IMR-90 (cell line): ENCODE measurements around the gene PTGS1. TPM values are rescaled to one million over a fixed set of nuclear protein-coding genes. Genes with fewer than 3 reads are reported as not detected.

Experiments used
- ATAC-seq: fragments of 200-7000 bp; cut with Tn5 transposase; 2 replicates; pipeline ENCODE4 v1.9.1; 2020; ENCODE audit warnings: low read depth, mild to moderate bottlenecking, moderate library complexity
- BruUV-seq: library from RNA; stranded (reverse); fragments of 400-500 nt; replicated peaks from 2 replicates; lab custom pipeline; 2021; lab: Mats Ljungman, UMichigan
- CTCF ChIA-PET: fragments of 300-600 bp; formaldehyde crosslinking; extraction: SDS; loops from one replicate; lab custom pipeline; 2021; ENCODE audit warnings: antibody characterized with exemption; lab: Yijun Ruan, JAX
- POLR2A ChIA-PET: fragments of 300-600 bp; sonication (Branson Sonifier 250); formaldehyde crosslinking; loops from one replicate; lab custom pipeline; 2022; ENCODE audit warnings: antibody characterized with exemption; ENCODE audit not compliant: unreplicated experiment; lab: Charles Lee
- DNase-seq: peaks from one replicate; pipeline ENCODE4 v3.0.0; 2013
- H2AFZ ChIP-seq: replicated peaks from 2 replicates; pipeline ENCODE3; 2013; ENCODE audit warnings: low read length, mild to moderate bottlenecking; ENCODE audit not compliant: poor library complexity
- H2AK5ac ChIP-seq: 2 replicates; pipeline ENCODE4 v1.6.1; 2013; ENCODE audit warnings: low read depth, low read length, inconsistent platforms
- H2AK9ac ChIP-seq: replicated peaks from 2 replicates; pipeline ENCODE3; 2013; ENCODE audit warnings: mild to moderate bottlenecking, low read depth, low read length, moderate library complexity; ENCODE audit not compliant: poor library complexity
- H2BK120ac ChIP-seq: 2 replicates; pipeline ENCODE4 v1.6.1; 2013; ENCODE audit warnings: low read depth, low read length, inconsistent platforms
- H2BK15ac ChIP-seq: 3 replicates; pipeline ENCODE4 v1.6.1; 2013; ENCODE audit warnings: low read depth, low read length, inconsistent platforms
- H2BK20ac ChIP-seq: 2 replicates; pipeline ENCODE4 v1.6.1; 2013; ENCODE audit warnings: low read depth, mild to moderate bottlenecking, inconsistent platforms, low read length, moderate library complexity
- H2BK5ac ChIP-seq: 2 replicates; pipeline ENCODE4 v1.6.1; 2013; ENCODE audit warnings: mild to moderate bottlenecking, low read depth, low read length, inconsistent platforms; ENCODE audit not compliant: poor library complexity, severe bottlenecking
- H3K14ac ChIP-seq: replicated peaks from 2 replicates; pipeline ENCODE4 v1.6.1; 2013; ENCODE audit warnings: low read depth, low read length, inconsistent platforms
- H3K18ac ChIP-seq: 2 replicates; pipeline ENCODE4 v1.6.1; 2013; ENCODE audit warnings: low read depth, low read length, control low read depth
- H3K23ac ChIP-seq: 2 replicates; pipeline ENCODE4 v1.6.1; 2013; ENCODE audit warnings: low read depth, low read length, inconsistent platforms
- H3K27ac ChIP-seq: 2 replicates; pipeline ENCODE4 v1.5.1; 2013; ENCODE audit warnings: mild to moderate bottlenecking, control low read depth, low read length; ENCODE audit not compliant: insufficient read depth
- H3K27me3 ChIP-seq: 2 replicates; pipeline ENCODE4 v1.6.1; 2013; ENCODE audit warnings: low read length; ENCODE audit not compliant: control insufficient read depth, insufficient read depth
- H3K36me3 ChIP-seq: 2 replicates; pipeline ENCODE4 v1.6.1; 2013; ENCODE audit warnings: low read length, mixed read lengths; ENCODE audit not compliant: control insufficient read depth, insufficient read depth
- H3K4ac ChIP-seq: 2 replicates; pipeline ENCODE4 v1.6.1; 2013; ENCODE audit warnings: low read depth, low read length, inconsistent platforms
- H3K4me1 ChIP-seq: 2 replicates; pipeline ENCODE4 v1.6.1; 2013; ENCODE audit warnings: low read length, mixed read lengths; ENCODE audit not compliant: control insufficient read depth, insufficient read depth
- H3K4me2 ChIP-seq: 2 replicates; pipeline ENCODE4 v1.6.1; 2013; ENCODE audit warnings: low read depth, mild to moderate bottlenecking, control low read depth, low read length, moderate library complexity
- H3K4me3 ChIP-seq: 2 replicates; pipeline ENCODE4 v1.5.1; 2013; ENCODE audit warnings: low read depth, mild to moderate bottlenecking, control low read depth, low read length, moderate library complexity; ENCODE audit not compliant: insufficient read depth
- H3K56ac ChIP-seq: 2 replicates; pipeline ENCODE4 v1.6.1; 2013; ENCODE audit warnings: low read length, inconsistent platforms; ENCODE audit not compliant: insufficient read depth; ENCODE audit errors: extremely low read depth
- H3K79me1 ChIP-seq, 2 experiments: 2 replicates each; pipeline ENCODE4 v1.6.1; 2013; ENCODE audit warnings: low read length in 2 of 2, inconsistent platforms in 1 of 2, low read depth in 1 of 2
- H3K9ac ChIP-seq: 2 replicates; pipeline ENCODE4 v1.6.1; 2013; ENCODE audit warnings: low read depth, low read length, control low read depth
- H3K9me1 ChIP-seq: 2 replicates; pipeline ENCODE4 v1.6.1; 2013; ENCODE audit warnings: low read length, inconsistent platforms; ENCODE audit not compliant: insufficient read depth
- H3K9me3 ChIP-seq: 2 replicates; pipeline ENCODE4 v1.6.1; 2013; ENCODE audit warnings: low read length; ENCODE audit not compliant: control insufficient read depth, insufficient read depth
- H4K20me1 ChIP-seq: 2 replicates; pipeline ENCODE4 v1.6.1; 2013; ENCODE audit warnings: low read length, inconsistent platforms; ENCODE audit not compliant: insufficient read depth
- H4K5ac ChIP-seq: 2 replicates; pipeline ENCODE4 v1.6.1; 2013; ENCODE audit warnings: mild to moderate bottlenecking, low read depth, low read length, control low read depth
- H4K8ac ChIP-seq, 2 experiments: 2 replicates each; pipeline ENCODE4 v1.6.1; 2013; ENCODE audit warnings: low read depth in 2 of 2, low read length in 2 of 2, control low read depth in 1 of 2, inconsistent platforms in 1 of 2
- H4K91ac ChIP-seq: 2 replicates; pipeline ENCODE4 v1.6.1; 2013; ENCODE audit warnings: low read depth, low read length, inconsistent platforms; ENCODE audit not compliant: insufficient read depth
- BHLHE40 ChIP-seq: fragments of 150-350 bp; IDR thresholded peaks from 2 replicates; pipeline ENCODE4 v1.6.1; 2016; ENCODE audit warnings: mild to moderate bottlenecking, low read depth, low read length
- CEBPB ChIP-seq: IDR thresholded peaks from 2 replicates; pipeline ENCODE4 v1.6.1; 2012; ENCODE audit warnings: low read depth, low read length, improper control_type of control experiment
- MXI1 ChIP-seq: IDR thresholded peaks from 2 replicates; pipeline ENCODE4 v1.6.1; 2012; ENCODE audit warnings: low read depth, mild to moderate bottlenecking, low read length, moderate library complexity, borderline replicate concordance
- RCOR1 ChIP-seq: IDR thresholded peaks from 2 replicates; pipeline ENCODE4 v1.6.1; 2012; ENCODE audit warnings: mild to moderate bottlenecking, low read length, improper control_type of control experiment; ENCODE audit not compliant: insufficient replicate concordance
- RFX5 ChIP-seq: IDR thresholded peaks from 2 replicates; pipeline ENCODE4 v1.8.0; 2012; ENCODE audit warnings: low read depth, mild to moderate bottlenecking, low read length, moderate library complexity
- WGBS, 2 experiments: methylation state at CpG; one replicate each; pipeline versions ENCODE4 v1.1.5 to v1.1.7; 2013; ENCODE audit warnings: missing lambda C conversion rate in 2 of 2; ENCODE audit not compliant: insufficient read length in 1 of 2; ENCODE audit errors: extremely low coverage in 2 of 2; 5-methylcytosine and 5-hydroxymethylcytosine counted together
- dilution Hi-C: fragments of 300-500 bp; cut with HindIII; formaldehyde crosslinking; loops from one replicate; pipeline ENCODE4 v1.14.3; 2018; ENCODE audit warnings: low sequenced_read_pairs; ENCODE audit not compliant: unreplicated experiment
- in situ Hi-C: fragments of 300-500 bp; cut with MboI; formaldehyde crosslinking; loops from 3 replicates; pipeline ENCODE4 v1.14.3; 2019; ENCODE audit warnings: low sequenced_read_pairs, inconsistent platforms, mixed read lengths
- intact Hi-C: fragments of 100-400 bp; cut with micrococcal nuclease; formaldehyde crosslinking; loops from 2 replicates; pipeline ENCODE4 v1.10.0; 2022
- polyA plus RNA-seq, 3 experiments: library from polyadenylated mRNA; depleted of rRNA; stranded (reverse); fragments of >200 nt; gene quantifications; 2 replicates each; pipeline ENCODE4 v1.2.3, GENCODE V29; 2012; ENCODE audit warnings: low replicate concordance in 1 of 3
- total RNA-seq: library from RNA; depleted of rRNA; stranded (reverse); fragments of >200 nt; gene quantifications from 2 replicates; pipeline ENCODE4 v1.2.3, GENCODE V29; 2012
- TF ChIP-seq, protein P1 (sequence below): fragments of 150-350 bp; IDR thresholded peaks from 2 replicates; pipeline ENCODE4 v1.6.1; 2016; ENCODE audit warnings: low read depth, mild to moderate bottlenecking, low read length, moderate library complexity, borderline replicate concordance
- TF ChIP-seq, protein P2 (sequence below): fragments of 150-350 bp; IDR thresholded peaks from 2 replicates; pipeline ENCODE4 v1.6.1; 2017; ENCODE audit warnings: mild to moderate bottlenecking, antibody characterized with exemption, low read length, low read depth

The PTGS1 gene
- total and polyA plus RNA-seq, 2 of the 4 experiments (the other 2 are of a cell fraction), result 24.7 to 38.3 TPM

DNA sequence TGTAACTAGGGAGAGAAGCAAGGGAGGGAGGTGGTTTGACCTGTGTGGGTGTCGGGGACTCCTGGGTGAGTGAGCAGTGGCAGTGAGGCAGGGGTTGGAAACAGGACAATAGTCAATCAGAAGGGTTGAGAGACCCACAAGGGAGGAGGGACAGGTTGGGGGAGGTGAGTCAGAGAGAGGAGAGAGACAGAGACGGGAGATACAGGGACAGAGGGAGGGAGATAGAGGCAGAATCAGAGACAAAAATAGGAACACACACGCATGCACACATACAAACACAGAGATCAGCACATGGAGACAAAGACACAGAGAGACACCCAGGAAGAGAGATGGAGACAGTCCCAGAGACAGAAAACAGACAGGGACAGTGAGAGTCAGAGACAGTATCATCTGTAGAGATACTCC is 39.3 kb upstream of the PTGS1 start:
- Histone ChIP-seq H3K9ac (no peak overlapping the region), H3K27me3 (no peaks in the 10 kb centered on the region), H2AFZ (no peak overlapping the region), H3K23ac (no peak overlapping the region), H2AK5ac (peak overlapping the region; percentile 13; the same call in 1 of the 2 replicates), H4K8ac (no peak overlapping the region), H3K14ac (no peak overlapping the region), H2BK15ac (no peak overlapping the region), H4K20me1 (no peaks in the 10 kb centered on the region), H3K36me3 (no peaks in the 10 kb centered on the region; the same call in 1 of the 2 replicates), H2BK120ac (no peak overlapping the region), H4K5ac (no peak overlapping the region), H3K27ac (no peak overlapping the region), H3K18ac (no peak overlapping the region), H3K56ac (no peak overlapping the region), H3K79me1 (peaks cover 0 to 4% of the 10 kb centered on the region in 2 experiments; a peak in 1 of 4 replicates), H2BK20ac (no peak overlapping the region), H2AK9ac (no peak overlapping the region), H4K91ac (no peak overlapping the region; the same call in 1 of the 2 replicates), H3K4me1 (no peaks in the 10 kb centered on the region), H3K4me2 (no peak overlapping the region), H3K9me1 (no peaks in the 10 kb centered on the region; the same call in 1 of the 2 replicates), H2BK5ac (no peak overlapping the region), H3K9me3 (no peaks in the 10 kb centered on the region), H3K4ac (no peak overlapping the region), H3K4me3 (no peak overlapping the region)
- TF ChIP-seq MXI1, result no peak
- no peak for TF ChIP-seq BHLHE40
- TF ChIP-seq RCOR1, result no peak
- no peak for TF ChIP-seq CEBPB
- TF ChIP-seq, protein P1, sequence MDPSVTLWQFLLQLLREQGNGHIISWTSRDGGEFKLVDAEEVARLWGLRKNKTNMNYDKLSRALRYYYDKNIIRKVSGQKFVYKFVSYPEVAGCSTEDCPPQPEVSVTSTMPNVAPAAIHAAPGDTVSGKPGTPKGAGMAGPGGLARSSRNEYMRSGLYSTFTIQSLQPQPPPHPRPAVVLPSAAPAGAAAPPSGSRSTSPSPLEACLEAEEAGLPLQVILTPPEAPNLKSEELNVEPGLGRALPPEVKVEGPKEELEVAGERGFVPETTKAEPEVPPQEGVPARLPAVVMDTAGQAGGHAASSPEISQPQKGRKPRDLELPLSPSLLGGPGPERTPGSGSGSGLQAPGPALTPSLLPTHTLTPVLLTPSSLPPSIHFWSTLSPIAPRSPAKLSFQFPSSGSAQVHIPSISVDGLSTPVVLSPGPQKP, result no peak
- TF ChIP-seq, protein P2, sequence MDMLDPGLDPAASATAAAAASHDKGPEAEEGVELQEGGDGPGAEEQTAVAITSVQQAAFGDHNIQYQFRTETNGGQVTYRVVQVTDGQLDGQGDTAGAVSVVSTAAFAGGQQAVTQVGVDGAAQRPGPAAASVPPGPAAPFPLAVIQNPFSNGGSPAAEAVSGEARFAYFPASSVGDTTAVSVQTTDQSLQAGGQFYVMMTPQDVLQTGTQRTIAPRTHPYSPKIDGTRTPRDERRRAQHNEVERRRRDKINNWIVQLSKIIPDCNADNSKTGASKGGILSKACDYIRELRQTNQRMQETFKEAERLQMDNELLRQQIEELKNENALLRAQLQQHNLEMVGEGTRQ, result no peak
- TF ChIP-seq RFX5, result no peak
- ATAC-seq, result no peak
- dilution Hi-C loops, result no loop called here
- in situ Hi-C loops, result no loop called here
- no TSS peak for BruUV-seq
- ChIA-PET CTCF (no interaction called here), POLR2A (no interaction called here)
- intact Hi-C loops, result no loop called here
- WGBS, 2 experiments, result no CpG with 5 or more reads among the region's 3 CpGs
- DNase-seq, result no peak
